ENCODE measurements around the gene TSPAN18.

TSPAN18 gene

DNA sequence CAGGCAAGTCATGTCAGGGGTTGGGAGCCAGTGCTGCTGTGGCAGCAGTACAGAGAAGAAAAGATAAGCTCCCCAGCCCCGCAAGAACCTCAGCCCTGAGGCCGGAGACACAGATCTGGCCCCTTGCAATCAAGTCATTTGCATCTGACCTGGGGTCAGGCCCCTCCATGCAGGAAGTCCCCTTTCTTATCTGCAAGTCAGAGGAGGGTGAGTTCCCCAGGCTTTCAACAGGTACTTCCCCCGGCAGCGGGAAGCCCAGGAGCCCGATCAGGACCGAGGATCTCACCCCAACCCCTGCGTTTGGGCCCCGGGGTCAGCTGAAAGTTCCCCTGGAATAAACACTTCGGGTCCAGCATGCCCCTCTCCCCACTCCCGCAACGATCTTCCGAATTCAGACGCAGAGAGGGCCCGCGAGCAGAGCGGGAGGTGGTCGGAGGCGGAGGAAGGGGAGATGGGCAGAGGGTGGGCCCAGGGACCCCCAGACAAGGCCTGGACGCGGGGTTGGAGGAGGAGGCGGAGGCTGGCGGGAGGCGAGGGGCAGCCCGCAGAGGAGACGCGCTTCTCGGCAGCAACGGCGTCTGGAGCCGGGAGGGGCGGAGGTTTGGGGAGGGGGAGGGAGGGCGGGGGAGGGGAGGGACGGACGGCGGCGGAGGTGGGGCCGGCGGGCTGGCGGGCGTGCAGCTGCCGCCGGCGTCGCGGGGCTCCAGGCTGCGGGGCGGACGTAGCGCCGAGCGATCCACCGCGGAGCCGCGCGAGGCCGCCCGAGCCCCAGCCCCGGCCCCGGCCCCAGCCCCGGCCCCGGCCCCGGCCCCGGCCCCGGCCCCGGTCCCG, at the start of gene TSPAN18:
TSPAN18 (plus strand) TSS at position 680 of the 831 bp plus-strand sequence. CDS start 179,455 bp downstream, outside the sequence.
- no peak for DNase-seq

GRCh38 chr11:44680982-44681597, 45.7 kb upstream of the TSPAN18 start:
- no peak for DNase-seq

- no peak for DNase-seq
Observed at GRCh38 chr11:44681698-44682097, 45.1 kb upstream of the TSPAN18 start.

- no peak for DNase-seq
Observed at GRCh38 chr11:44684859-44685281, 41.9 kb upstream of the TSPAN18 start.

GRCh38 chr11:44687388-44687787, 39.4 kb upstream of the TSPAN18 start:
- DNase-seq = no peak

DNA sequence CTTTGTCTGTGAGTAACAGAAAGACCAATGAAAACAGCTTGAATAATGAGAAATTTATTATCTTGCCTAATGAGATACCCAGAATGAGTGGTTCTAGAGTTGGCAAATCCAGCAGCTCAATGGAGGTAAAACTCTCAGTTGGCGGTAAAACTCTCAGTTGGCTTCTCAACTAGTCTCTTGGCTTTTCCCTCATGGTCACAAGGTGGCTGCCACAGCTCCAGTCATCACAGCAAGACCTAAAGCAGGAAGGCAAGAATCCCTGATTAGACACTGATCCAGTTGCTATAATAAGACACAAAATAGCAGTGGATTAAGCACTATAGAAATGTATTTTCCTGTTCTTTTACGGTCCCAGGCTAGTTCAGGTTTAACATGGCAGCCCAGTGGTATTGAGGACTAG, 37.5 kb upstream of the TSPAN18 start:
- DNase-seq = no peak

DNA sequence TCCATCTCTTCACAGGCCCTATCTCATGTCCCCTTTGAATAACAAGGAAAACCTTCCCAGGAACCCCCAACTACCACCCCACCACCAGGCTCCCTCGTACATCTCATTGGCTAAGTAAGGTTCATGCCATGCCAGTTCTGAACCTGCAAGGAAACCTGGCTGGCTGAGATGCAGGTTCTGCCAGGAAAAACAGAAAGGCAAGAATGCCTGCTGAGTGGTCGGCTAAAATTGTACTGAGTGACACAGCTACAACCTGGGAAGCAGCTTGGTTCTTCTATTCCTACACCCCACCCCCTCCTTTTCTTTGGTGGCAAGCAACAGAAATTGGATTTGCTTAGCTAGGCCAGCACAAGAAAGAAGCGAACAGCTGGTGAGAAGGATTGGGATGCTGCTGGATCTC, 36.1 kb upstream of the TSPAN18 start:
- DNase-seq = no peak

GRCh38 chr11:44692460-44692859, 34.3 kb upstream of the TSPAN18 start:
- no peak for DNase-seq

DNA sequence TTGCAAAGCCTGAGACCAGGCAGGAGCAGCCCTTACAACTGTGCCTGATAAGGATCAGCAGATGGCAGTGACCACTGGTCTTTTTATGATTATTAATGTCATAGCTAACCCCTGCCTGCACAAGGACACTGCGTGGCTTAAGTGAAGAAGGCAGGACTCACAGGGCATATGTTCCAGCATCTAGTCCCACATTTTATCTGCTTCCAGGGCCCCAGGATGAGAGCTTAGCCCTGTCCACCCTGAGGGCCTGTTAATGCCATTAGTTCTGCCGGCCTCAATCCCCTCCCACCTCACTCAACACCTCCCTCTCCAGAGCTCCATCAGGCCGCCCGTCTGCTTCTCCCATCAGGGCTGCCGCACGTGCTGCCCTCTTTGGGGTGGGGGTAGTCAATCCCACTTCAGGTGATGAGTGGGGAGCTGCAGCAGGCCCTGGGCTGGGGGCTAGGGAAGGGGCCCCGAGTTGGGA, 33.1 kb upstream of the TSPAN18 start:
- no peak for DNase-seq

DNA sequence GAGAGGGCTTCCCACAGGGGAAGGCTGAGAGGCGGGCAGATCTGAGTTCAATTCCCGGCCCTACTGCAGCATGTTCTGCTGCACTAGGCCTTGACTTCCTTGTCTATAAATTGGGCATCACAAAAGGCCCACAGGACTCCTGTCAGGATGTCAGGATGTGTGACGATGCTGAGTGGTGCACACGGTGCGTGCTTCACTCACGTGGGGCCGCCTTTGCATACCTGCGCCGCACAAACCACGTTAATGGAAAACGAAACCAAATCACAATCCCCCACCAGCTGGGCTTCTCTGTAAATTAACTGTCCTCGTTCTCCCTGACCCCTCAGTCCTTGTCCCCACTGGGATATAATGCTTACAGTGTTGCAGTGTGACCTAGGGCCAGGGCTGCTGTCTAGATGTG, 32.3 kb upstream of the TSPAN18 start:
- no peak for DNase-seq

GRCh38 chr11:44695169-44695833, 31.5 kb upstream of the TSPAN18 start:
- no peak for DNase-seq

- DNase-seq = no peak
Observed at GRCh38 chr11:44698252-44698912, 28.4 kb upstream of the TSPAN18 start.

DNA sequence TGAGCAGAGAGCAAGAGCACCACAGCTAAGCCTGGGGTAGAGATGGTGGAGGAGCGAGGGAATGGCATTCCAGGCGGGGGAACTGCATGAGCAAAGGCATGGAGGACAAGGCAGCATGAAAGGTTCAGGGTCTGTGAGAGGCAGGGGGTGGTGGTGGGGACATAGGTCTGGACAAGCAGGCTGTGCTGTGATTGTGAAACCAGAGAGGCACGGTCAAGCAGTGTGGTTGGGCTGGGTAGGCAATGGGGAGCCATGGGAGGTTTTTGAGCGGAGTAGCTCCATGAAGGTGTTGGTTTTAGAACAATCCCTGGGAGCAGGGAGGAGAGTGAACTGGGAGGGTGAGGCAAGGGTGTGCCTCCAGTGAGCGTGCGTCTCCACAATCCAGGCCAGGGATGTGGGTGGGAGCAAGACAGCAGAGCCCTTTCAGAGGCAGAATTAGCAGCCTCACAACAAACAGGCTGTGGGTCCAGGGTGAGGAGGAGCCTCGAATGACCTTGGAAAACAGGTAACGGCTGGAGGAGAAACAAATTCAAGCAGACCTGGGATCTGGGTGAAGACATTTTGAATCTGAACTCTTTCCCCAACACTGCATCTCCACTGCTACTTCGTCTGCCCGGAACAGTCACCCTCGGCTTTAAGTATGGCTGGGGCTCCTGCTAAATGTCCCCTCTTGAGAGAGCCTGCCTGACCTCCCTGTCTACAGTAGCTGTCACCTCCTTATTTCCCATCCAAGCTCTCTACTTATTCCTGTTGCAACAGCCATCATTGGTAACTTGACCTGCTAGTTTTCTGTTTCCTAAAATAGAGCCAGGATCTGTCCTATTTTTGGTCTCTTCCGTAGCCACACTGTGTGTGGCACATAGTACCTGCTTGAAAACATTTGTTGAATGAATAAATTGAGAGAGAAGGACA, 27.0 kb upstream of the TSPAN18 start:
- no peak for DNase-seq

- no peak for DNase-seq
Observed at GRCh38 chr11:44701276-44701675, 25.5 kb upstream of the TSPAN18 start.

DNA sequence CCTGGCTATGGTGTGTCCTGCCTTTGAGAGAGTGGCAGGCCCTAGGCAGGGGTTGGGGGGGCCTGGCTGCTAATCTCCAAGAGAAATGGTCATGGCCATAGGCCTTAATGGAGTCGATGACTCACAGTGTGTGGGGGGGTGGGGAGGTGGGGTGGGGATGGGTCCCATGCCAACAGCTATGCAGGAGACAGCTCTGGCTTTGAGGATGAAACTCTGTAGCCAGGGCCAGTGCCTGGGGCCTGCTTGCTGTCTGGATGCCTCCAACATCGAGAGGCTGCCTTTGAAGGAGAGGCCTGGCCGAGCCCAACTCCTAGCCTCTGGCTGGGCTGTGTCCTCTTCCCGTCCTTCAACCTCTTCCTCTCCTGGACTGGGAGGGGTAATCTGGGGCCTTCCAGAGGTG, 23.9 kb upstream of the TSPAN18 start:
- DNase-seq = no peak

- no peak for DNase-seq
Observed at GRCh38 chr11:44707094-44707493, 19.7 kb upstream of the TSPAN18 start.

GRCh38 chr11:44708009-44708408, 18.8 kb upstream of the TSPAN18 start:
- DNase-seq = no peak

GRCh38 chr11:44708523-44709280, 18.1 kb upstream of the TSPAN18 start:
- no peak for DNase-seq

GRCh38 chr11:44709281-44709562, 17.5 kb upstream of the TSPAN18 start:
- DNase-seq = no peak

GRCh38 chr11:44709966-44710365, 16.8 kb upstream of the TSPAN18 start:
- DNase-seq = no peak

- DNase-seq = no peak
Observed at GRCh38 chr11:44711113-44711786, 15.5 kb upstream of the TSPAN18 start.

Measured in NCI-H1105 treated with DMSO at 0.1 percent for 48 hours (cell line).